ENCODE measurements around the gene KRT83.

Gene KRT83

DNA sequence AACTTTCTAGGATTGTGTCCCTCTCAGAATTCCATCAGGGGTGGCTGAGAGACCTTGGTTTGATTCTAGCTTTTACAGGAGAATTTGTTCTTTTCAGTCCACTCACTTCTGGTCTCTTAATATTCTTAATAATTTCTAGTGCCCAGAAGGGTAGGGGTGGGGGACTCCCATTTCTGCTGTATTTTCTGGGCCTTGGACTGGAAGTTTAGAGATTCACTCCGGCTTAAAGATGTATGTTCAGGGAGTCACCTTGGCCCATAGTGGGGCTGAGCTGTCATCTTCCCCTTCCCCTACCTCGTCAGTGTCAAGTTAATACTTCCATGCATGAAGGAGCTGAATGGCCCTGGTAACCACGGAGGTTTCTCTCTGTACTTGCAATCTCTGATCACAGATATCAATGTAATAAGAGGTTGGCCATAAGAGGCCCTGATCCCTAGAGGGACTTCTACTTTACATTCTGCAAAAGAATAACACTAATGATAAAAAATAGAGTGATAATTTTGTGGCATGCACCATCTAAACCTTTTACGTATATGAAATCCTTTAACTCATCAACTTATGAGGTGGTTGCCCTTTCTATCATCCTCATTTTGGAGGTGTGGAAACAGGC, 36.5 kb downstream of the KRT83 start:
- DNase-seq = no peak

GRCh38 chr12:52280796-52281560, 40.2 kb downstream of the KRT83 start:
- no peak for DNase-seq

DNA sequence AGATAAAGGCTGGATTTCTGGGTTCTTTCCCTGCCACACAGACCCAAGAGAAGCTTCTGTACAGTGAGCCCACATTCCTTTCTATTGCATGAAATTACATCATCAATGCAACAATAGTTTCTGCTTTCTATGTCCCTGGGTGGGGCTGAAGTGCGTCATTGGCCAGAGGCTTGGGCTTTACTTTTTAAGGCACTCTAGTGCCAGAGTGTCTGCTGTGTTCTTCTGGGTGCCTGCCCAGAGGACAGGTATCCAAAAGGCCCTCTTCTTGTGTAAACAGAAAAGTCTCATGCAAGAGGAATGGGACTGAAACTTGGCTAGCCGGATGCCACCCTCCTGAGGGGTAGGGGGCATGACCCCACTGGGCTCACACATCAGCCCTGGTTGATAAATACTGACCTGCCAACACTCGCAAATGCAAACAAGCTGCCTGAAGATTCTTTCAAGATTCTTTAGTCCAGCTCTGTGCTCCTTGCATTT, 40.8 kb downstream of the KRT83 start:
- peak; percentile 66 for DNase-seq

DNA sequence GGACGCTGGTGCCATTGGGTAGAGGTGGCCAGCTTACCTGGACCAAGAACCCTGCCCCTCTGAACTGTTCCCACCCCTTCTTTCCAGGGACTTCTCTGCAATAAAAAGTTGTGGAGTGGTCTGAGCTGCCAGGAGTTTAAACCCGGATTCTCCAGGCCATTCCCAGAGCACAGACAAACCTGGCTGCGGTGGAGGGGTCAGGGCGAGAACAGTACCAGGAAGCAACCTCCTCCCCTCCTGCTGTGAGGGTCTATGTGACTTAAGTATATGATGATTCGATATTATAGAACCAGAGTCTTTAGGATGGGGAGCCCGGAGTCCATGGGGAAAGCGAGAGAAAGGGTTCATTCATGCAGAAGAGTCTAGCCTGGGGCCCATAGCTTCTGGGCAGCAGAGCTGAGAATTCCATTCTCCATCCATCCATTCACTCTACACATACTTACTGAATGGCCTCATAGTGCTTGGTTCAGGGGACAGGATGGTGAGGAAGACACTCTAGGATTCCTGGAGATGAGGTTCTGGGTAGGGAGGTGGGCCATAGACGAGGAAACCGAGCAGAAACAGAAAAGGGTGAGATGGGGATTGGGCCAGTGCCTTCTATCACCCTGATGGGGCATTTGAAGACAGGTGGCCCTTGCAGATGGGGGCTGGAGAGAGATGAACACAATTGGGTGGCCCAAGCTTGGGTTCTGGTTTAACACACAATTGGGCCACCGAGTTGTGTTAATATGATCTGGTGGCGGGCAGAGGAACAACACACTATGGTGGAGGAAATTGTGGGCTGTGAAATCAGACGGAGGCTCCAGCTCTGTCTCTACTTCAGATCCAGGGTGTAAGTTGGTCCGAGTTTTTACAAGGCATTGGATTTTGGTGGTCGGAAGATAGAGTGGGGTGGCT, 41.5 kb downstream of the KRT83 start:
- peak; percentile 21 for DNase-seq

GRCh38 chr12:52278575-52279421, 42.4 kb downstream of the KRT83 start:
- DNase-seq = peak; percentile 82

DNA sequence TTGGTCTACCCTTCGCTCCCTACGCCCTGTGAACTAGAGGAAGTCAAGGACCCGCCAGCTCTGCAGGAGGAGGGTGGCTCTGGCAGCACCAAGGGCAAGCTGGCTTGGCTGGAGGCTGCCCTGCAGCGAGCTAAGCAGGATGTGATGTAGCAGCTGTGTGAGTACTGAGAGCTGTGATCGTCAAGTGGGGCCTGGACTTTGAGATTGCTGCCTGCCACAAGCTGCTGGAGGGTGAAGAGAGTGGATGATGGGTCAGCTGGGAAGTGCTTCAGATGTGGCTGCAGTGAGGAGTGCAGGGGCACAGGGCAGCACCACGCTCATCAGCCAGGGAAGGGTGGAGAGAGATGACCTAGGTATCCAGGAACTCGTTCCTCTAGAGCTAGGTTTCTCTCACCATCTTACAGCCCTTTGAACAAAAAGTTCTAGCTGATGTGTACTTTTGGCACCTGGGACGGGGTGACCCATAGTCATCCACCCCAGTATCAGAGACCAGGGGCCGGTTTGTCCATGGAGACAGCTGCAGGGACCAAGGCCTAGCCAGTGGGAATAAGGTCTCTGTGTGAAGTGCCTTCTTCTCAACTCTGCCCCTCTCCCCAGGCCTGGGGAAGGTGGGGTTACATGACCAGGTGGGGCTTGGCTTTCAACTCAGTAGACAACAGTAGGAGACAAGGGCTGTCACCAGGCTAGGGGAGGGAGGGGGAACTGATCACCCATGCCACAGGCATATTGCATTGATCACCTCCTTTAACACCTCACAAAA, 43.5 kb downstream of the KRT83 start:
- no peak for DNase-seq

DNA sequence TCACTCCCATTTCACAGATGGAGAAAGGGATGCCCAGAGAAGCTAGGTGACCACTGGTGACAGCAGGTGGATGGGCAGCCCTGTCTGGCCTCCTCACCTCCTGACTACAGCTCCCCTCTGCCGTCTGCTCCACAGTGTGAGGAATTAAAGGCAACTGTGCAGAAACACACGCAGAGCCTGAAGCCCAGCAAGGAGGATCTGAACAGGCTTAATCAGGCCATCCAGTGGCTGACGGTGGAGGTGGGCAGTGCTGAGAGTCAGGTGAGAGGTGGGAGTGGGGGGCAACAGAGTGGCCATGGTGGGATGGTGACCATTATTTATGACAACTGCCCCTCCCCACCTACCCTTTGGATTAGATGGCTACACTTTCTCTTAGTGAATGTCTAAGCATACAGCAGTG, 45.5 kb downstream of the KRT83 start:
- no peak for DNase-seq

DNA sequence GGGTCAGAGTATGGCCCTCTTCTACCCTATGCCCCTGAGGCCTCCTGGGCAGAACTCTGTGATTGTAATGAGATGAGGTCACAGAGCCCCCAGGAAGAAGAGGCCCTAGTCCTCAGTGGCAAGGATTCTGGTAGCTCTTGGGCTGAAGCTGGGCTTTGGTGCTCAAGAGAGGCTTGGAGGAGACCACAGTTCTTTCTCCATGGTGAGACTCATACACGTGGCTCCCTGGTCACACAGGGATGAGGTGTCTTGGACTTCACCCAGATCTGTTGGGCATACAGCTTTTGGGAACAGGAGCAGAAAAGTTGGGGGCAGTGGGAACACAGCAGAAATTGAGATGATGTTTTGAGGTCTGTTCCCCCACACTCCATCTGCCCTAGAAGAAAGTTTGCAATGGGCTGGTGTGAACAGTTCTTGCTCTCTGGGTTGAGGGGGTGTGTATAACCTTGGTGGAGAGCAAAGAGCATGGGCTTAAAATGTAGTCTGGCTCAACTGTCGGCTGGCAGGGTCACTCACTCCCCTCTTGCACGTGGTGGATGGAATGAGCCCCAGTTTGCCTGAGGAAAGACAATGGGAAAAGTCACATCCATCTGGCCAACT, 46.6 kb downstream of the KRT83 start, which contains the start of gene KRT86:
Gene KRT86, plus strand, starts transcription at position 125 of the 600 bp plus-strand sequence. CDS start 27,272 bp downstream, outside the sequence.
- no peak for DNase-seq

GRCh38 chr12:52271158-52271557, 50.0 kb downstream of the KRT83 start:
- no peak for DNase-seq

- DNase-seq = no peak
These were observed 50.6 kb downstream of the KRT83 start for GRCh38 chr12:52270541-52271070.

DNA sequence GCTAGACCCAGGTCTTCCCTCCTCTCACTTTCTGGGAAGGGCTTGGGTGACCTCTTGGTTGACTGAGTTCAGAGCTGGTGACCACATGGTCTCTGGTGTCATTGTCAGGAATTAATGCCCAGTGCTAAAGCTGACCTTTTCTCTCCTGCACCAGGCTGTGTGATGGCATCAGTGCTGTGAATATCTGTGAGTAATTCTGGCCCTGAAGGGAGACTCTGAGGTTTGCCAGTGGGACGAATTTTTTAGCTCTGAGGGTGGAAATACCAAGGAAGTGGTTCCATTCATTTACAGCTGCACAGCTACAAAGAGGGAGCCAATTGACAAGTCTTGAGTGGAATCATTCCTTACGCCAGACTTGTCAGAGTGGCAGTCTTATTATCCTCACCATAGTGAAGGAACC, 53.0 kb downstream of the KRT83 start:
- no peak for DNase-seq

DNA sequence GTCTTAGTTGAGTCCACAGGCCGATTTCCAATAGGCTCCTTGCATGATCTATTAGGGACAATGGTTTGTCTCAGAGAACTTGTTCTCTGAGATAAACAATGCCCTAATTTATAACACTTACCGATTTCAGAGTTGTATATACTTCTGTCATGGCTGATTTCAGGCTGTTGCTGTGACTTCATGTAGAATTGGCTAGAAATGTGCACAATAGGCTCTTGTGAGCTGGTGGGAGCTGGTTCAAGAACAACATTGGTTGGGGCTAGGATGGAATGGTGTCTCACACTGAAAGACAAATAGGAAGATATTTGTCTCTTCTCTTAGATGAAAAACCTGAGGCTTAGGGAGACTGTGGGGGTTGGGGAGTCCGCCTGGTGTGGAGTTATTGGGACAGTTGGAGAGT, 53.5 kb downstream of the KRT83 start:
- DNase-seq = no peak

DNA sequence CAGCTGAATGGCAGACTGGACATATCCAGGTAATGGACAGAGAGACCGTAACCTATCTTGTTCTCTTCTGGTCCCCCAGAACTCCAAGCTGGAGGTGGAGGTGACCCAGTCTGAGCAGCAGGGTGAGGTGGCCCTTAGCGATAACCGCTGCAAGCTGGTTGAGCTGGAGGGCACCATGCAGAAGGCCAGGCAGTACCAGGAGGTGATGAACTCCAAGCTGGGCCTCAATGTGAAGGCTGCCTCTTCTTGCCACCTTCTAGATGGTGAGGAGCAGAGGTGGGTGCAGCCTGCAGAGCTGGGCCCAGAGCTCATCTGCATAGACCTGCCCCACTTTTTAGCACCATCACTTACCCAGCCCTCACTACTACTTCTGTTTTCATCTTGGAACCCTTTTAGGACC, 53.9 kb downstream of the KRT83 start:
- DNase-seq = no peak

DNA sequence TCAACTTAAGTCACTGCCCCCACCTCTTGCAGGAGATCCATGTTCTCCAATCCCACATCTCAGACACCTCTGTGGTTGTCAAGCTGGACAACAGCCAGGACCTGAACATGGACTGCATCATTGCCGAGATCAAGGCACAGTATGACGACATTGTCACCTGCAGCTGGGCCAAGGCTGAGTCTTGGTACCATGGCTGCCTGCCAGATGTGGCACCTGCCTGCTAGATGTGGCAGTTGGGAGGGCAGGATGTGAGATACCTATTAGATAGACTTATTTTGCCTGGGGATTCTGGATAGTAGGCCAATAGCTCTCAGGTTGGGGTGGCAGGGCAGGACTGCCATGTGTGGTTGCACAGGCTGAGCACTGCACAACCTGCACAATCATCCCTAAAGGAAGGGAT, 54.7 kb downstream of the KRT83 start:
- DNase-seq = peak; percentile 63

- DNase-seq = no peak
These were observed 56.8 kb downstream of the KRT83 start for GRCh38 chr12:52264435-52264825.

Measured in NCI-H69 (cell line).